ENCODE measurements around the gene KRTAP9-1. TPM values are rescaled to one million over a fixed set of nuclear protein-coding genes. Genes with fewer than 3 reads are reported as not detected.

Gene KRTAP9-1
- total RNA-seq, 4 donors from 2014 or later = not detected

DNA sequence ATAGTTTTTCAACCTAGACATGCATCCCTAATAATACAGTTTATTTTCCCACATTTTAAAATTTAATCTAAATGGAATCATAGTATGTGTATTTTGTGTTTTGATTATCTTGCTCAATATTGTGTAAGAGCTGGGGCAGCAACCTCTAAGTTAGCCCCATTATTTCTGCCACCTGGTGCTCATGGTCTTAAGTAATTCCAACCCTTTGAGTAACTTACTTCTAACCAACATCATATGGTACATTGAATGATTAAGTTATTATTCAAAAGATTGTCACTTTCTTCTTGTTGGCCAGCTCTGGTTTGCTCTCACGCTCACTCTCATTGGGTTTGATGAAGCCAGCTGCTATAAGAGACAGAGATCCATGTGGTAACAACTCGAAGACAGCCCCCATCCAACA, 17.8 kb upstream of the KRTAP9-1 start:
- 69 to 73% methylated on average over 2 of the region's 2 CpGs for WGBS, 2 donors
- Histone ChIP-seq H3K36me3 (no peaks in the 10 kb centered on the region), H3K4me1 (no peaks in the 10 kb centered on the region), H3K27me3 (peaks cover 0 to 7% (median 0%) of the 10 kb centered on the region in 4 donors), H3K27ac (no peak overlapping the region), H3K4me3 (no peak overlapping the region), H3K9me3 (no peaks in the 10 kb centered on the region)
- no peak for DNase-seq
- intact Hi-C loops (cut with DNase I) = no loop called here
- TF ChIP-seq POLR2A (IDR thresholded peaks at IDR 0.05) = no peak
- TF ChIP-seq, protein P1, sequence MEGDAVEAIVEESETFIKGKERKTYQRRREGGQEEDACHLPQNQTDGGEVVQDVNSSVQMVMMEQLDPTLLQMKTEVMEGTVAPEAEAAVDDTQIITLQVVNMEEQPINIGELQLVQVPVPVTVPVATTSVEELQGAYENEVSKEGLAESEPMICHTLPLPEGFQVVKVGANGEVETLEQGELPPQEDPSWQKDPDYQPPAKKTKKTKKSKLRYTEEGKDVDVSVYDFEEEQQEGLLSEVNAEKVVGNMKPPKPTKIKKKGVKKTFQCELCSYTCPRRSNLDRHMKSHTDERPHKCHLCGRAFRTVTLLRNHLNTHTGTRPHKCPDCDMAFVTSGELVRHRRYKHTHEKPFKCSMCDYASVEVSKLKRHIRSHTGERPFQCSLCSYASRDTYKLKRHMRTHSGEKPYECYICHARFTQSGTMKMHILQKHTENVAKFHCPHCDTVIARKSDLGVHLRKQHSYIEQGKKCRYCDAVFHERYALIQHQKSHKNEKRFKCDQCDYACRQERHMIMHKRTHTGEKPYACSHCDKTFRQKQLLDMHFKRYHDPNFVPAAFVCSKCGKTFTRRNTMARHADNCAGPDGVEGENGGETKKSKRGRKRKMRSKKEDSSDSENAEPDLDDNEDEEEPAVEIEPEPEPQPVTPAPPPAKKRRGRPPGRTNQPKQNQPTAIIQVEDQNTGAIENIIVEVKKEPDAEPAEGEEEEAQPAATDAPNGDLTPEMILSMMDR (IDR thresholded peaks at IDR 0.05) = no peak

DNA sequence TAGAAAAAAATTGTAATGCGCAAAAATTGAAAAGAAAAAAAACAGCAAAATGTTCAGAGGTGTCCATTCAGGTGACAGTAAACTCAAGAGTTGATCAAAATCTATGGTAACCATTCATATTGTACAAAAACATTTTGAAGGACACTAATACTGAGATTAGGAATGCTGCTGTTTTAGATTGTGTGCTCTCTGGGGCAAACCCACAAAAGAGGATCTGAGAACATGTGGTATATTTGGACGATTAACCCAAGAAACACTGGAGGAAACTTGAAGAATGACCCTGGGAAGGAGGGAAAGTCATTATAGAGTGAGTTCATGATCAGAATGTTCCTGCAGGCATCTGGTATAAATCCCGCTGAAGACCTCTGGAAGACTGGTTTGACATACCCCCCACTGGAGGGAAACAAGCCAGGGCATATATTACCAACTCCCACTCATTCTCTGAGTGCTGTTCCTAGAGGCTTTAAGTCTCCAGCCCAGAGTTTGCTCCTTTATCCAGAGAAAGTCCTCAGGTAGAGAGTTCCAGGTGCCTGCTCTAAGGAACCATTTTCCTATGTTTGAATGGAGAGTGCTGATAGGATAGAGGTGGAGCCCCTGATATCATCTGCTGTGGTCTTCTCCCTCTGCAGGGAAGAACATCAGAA, 12.8 kb upstream of the KRTAP9-1 start:
- no peak for DNase-seq
- Histone ChIP-seq H3K36me3 (no peaks in the 10 kb centered on the region), H3K27ac (no peak overlapping the region), H3K4me1 (no peaks in the 10 kb centered on the region), H3K4me3 (no peak overlapping the region), H3K9me3 (no peaks in the 10 kb centered on the region), H3K27me3 (peaks cover 0 to 7% (median 0%) of the 10 kb centered on the region in 4 donors)
- TF ChIP-seq, protein P1 (IDR thresholded peaks at IDR 0.05) = no peak
- no peak for TF ChIP-seq POLR2A (IDR thresholded peaks at IDR 0.05)
- intact Hi-C loops (cut with DNase I) = no loop called here
- WGBS, 2 donors = 81 to 86% methylated on average over 3 of the region's 3 CpGs

DNA sequence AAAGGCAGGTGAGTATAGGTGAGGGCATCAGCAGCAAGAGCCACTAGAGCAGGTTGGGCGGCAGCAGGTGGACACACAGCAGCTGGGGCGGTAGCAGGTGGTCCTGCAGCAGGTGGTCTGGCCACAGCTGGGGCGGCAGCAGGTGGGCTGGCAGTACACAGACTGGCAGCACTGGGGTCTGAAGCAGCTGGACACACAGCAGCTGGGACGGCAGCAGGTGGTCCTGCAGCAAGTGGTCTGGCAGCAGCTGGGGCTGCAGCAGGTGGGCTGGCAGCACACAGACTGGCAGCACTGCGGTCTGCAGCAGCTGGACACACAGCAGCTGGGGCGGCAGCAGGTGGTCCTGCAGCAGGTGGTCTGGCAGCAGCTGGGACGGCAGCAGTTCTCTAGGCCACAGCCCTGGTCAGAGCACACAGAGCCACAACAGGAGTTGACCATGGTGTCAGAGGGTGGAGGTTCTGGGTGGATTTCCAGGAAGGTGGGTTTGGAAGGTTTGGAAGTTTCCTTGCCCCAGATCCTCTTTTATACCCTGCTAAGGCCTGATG, 11.9 kb upstream of the KRTAP9-1 start, which contains the start of gene KRTAP4-2:
Gene KRTAP4-2 (minus strand): TSS at position 495 of the 545 bp plus-strand sequence. CDS start 57 bp downstream, at position 438.
- no peaks in the 10 kb centered on the region for H3K4me1 ChIP-seq
- no peak for DNase-seq
- intact Hi-C loops (cut with DNase I) = no loop called here
- H3K4me3 ChIP-seq = no peak within 1 kb of the TSS
- no peaks in the 10 kb centered on the region for H3K9me3 ChIP-seq
- peaks cover 0 to 7% (median 0%) of the 10 kb centered on the region in 4 donors for H3K27me3 ChIP-seq
- no peaks in the 10 kb centered on the region for H3K36me3 ChIP-seq
- 91 to 100% methylated on average over 2 to 5 of the region's 7 CpGs for WGBS, 2 donors
- TF ChIP-seq, protein P1 (IDR thresholded peaks at IDR 0.05) = no peak
- TF ChIP-seq POLR2A (IDR thresholded peaks at IDR 0.05) = no peak
- no peak within 1 kb of the TSS for H3K27ac ChIP-seq

DNA sequence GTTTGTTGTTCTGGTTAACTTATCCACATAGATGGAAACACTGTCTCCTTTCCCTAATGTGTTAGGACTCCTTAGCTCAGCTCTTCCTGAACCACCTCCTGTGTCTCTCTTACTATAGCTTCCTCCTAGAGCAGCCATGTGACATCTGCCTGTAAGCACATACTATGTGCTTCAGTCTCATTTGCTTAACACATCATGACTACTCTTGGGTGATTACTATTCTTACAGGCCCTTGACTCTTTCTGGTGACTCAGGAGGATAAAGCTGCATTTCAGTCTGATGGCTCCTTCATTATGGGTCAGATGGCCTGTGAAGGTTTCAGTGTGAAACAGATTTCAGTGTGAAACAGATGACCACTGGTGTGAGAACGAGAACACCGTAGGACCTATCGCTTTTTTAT, 11.3 kb upstream of the KRTAP9-1 start:
- TF ChIP-seq, protein P1 (IDR thresholded peaks at IDR 0.05) = no peak
- no peak for TF ChIP-seq POLR2A (IDR thresholded peaks at IDR 0.05)
- no peaks in the 10 kb centered on the region for H3K9me3 ChIP-seq
- H3K4me1 ChIP-seq = no peaks in the 10 kb centered on the region
- intact Hi-C loops (cut with DNase I) = no loop called here
- 88 to 100% methylated on average over 3 of the region's 3 CpGs for WGBS, 2 donors
- H3K27ac ChIP-seq = no peak overlapping the region
- no peak for DNase-seq
- no peak overlapping the region for H3K4me3 ChIP-seq
- no peaks in the 10 kb centered on the region for H3K36me3 ChIP-seq
- peaks cover 0 to 7% (median 0%) of the 10 kb centered on the region in 4 donors for H3K27me3 ChIP-seq

DNA sequence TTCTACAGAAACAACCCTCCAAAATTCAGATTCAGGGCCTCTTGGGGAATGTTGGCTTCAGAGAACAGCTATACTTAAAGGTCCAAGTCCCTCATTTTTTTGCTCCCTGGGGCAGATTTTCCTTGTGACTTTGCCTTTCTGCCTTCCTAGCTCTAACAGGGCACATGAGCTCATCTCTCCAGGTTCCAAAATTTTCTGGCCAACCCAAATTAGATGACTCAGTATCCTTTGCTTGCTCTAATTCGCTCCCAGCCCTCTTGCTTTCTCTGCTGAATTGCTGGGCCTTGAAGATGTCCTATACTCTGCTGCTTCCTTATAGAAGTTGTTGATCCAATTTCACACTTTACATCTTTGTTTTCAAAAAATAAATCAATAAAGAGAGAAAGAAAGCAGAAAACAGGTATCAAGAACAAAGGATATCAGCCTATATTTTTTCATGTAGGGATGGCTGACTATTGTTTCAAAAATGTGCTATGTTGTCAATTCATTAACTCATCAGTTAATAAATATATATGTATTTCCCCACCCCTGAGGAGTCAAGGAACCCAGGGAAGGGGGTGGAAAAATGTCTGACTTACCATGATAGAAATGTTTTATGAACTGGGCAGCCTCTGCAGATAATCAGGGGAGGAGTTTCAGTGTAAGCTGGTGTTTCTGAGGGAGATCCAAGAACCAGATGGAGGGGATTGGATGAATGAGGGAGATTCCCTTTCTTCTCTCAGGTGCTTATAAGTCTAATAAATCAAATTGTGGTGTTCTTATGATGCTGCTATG, 10.7 kb upstream of the KRTAP9-1 start:
- WGBS, 2 donors = 56 to 78% methylated on average over 1 of the region's 1 CpG

More for the DNA sequence above, 10.7 kb upstream of the KRTAP9-1 start:
- intact Hi-C loops (cut with DNase I) = no loop called here
- Histone ChIP-seq H3K36me3 (no peaks in the 10 kb centered on the region), H3K4me3 (no peak overlapping the region), H3K27ac (no peak overlapping the region), H3K4me1 (no peaks in the 10 kb centered on the region), H3K27me3 (peaks cover 0 to 7% (median 0%) of the 10 kb centered on the region in 4 donors), H3K9me3 (no peaks in the 10 kb centered on the region)
- TF ChIP-seq, protein P1 (IDR thresholded peaks at IDR 0.05) = no peak
- no peak for TF ChIP-seq POLR2A (IDR thresholded peaks at IDR 0.05)
- DNase-seq = no peak
